HepG2 (cell line): Measurements from ENCODE around the gene PC. TPM values are rescaled to one million over a fixed set of nuclear protein-coding genes. Genes with fewer than 3 reads are reported as not detected.
A peak's percentile ranks its signal among the peaks of the same experiment; 100 is the strongest.

Experiments used
- AKAP8 ChIP-seq: sonication (generic); formaldehyde crosslinking; IDR thresholded peaks from 2 replicates; pipeline ENCODE4 v1.5.1; 2020; ENCODE audit warnings: mild to moderate bottlenecking, missing genetic modification reagents
- FOXA1 ChIP-seq, 2 experiments: fragments of 450-650 bp in 1 of 2; sonication (generic) in 1 of 2; formaldehyde crosslinking in 1 of 2; IDR thresholded peaks; 2 replicates each; pipeline versions ENCODE4 v1.4.0 to v1.6.1; 2016 to 2020; ENCODE audit warnings: missing genetic modification reagents in 1 of 2
- HCFC1 ChIP-seq: fragments of 150-350 bp; IDR thresholded peaks from 2 replicates; pipeline ENCODE4 v1.6.1; 2014; ENCODE audit warnings: low read depth, low read length
- HOXD1 ChIP-seq: sonication (generic); formaldehyde crosslinking; IDR thresholded peaks from 2 replicates; pipeline ENCODE4 v1.5.0; 2020; ENCODE audit warnings: missing genetic modification reagents
- MATR3 ChIP-seq: sonication (generic); formaldehyde crosslinking; IDR thresholded peaks from 2 replicates; pipeline ENCODE4 v1.4.0; 2020; ENCODE audit warnings: missing genetic modification reagents
- MYC ChIP-seq: sonication (generic); formaldehyde crosslinking; IDR thresholded peaks from 2 replicates; pipeline ENCODE4 v1.9.0; 2021; ENCODE audit warnings: missing genetic modification reagents, borderline replicate concordance
- NFATC3 ChIP-seq: sonication (generic); formaldehyde crosslinking; IDR thresholded peaks from 2 replicates; pipeline ENCODE4 v1.5.1; 2020; ENCODE audit warnings: mild to moderate bottlenecking, missing genetic modification reagents
- NFYC ChIP-seq: IDR thresholded peaks from 2 replicates; pipeline ENCODE4 v1.6.1; 2016; ENCODE audit warnings: missing genetic modification reagents, missing compliant biosample characterization
- TCF12 ChIP-seq, 2 experiments: fragments of 450-650 bp in 1 of 2; sonication (generic) in 1 of 2; formaldehyde crosslinking in 1 of 2; IDR thresholded peaks; 2 replicates each; pipeline versions ENCODE4 v1.6.1 to v1.8.0; 2017 to 2022; ENCODE audit warnings: antibody characterized with exemption in 1 of 2, mild to moderate bottlenecking in 1 of 2, missing genetic modification reagents in 1 of 2, moderate library complexity in 1 of 2
- TSC22D2 ChIP-seq: sonication (generic); formaldehyde crosslinking; IDR thresholded peaks from 2 replicates; pipeline ENCODE4 v1.5.1; 2020; ENCODE audit warnings: missing genetic modification reagents, mild to moderate bottlenecking, borderline replicate concordance
- ZNF484 ChIP-seq: sonication (generic); formaldehyde crosslinking; IDR thresholded peaks from 2 replicates; pipeline ENCODE4 v1.5.1; 2020; ENCODE audit warnings: mild to moderate bottlenecking, low read depth, missing genetic modification reagents, borderline replicate concordance
- ZNF619 ChIP-seq: sonication (generic); formaldehyde crosslinking; IDR thresholded peaks from 2 replicates; pipeline ENCODE4 v1.4.0; 2020; ENCODE audit warnings: mild to moderate bottlenecking, missing genetic modification reagents
- ZNF75D ChIP-seq: sonication (generic); formaldehyde crosslinking; IDR thresholded peaks from 2 replicates; pipeline ENCODE4 v1.8.1; 2023; ENCODE audit warnings: missing genetic modification reagents, mild to moderate bottlenecking, borderline replicate concordance
- ZNF878 ChIP-seq: sonication (generic); formaldehyde crosslinking; IDR thresholded peaks from 2 replicates; pipeline ENCODE4 v1.8.1; 2023; ENCODE audit warnings: mild to moderate bottlenecking, missing genetic modification reagents, moderate library complexity
- ZNF891 ChIP-seq: sonication (generic); formaldehyde crosslinking; IDR thresholded peaks from 2 replicates; pipeline ENCODE4 v1.5.0; 2020; ENCODE audit warnings: mild to moderate bottlenecking, missing genetic modification reagents
- polyA plus RNA-seq, 8 experiments: library from polyadenylated mRNA; depleted of rRNA in 3 of 8; stranded (reverse) in 7 of 8; unstranded in 1 of 8; fragments of >200 nt; fragmentation: Illumina TruSeq in 4 of 8; extraction: Trizol in 4 of 8; gene quantifications; 2 replicates each; pipeline versions ENCODE4 v1.2.1 to v1.2.3, GENCODE V29; 2011 to 2016; ENCODE audit warnings: low read depth in 4 of 8, missing spikeins in 1 of 8, mixed read lengths in 1 of 8; ENCODE audit not compliant: insufficient read depth in 1 of 8
- total RNA-seq, 5 experiments: library from RNA; depleted of rRNA; stranded (reverse); fragments of >200 nt; fragmentation: Illumina TruSeq; extraction: Trizol; gene quantifications; 2 replicates each; pipeline ENCODE4 v1.2.3, GENCODE V29; 2016; ENCODE audit warnings: low read depth in 1 of 5
- TF ChIP-seq, protein P1 (sequence below): sonication (generic); formaldehyde crosslinking; IDR thresholded peaks from 2 replicates; pipeline ENCODE4 v1.8.1; 2023; ENCODE audit warnings: mild to moderate bottlenecking, inconsistent platforms, moderate library complexity, missing genetic modification reagents, borderline replicate concordance
- TF ChIP-seq, protein P2 (sequence below): sonication (generic); formaldehyde crosslinking; IDR thresholded peaks from 2 replicates; pipeline ENCODE4 v1.4.0; 2020; ENCODE audit warnings: missing genetic modification reagents, mild to moderate bottlenecking, borderline replicate concordance
- TF ChIP-seq, protein P3 (sequence below): sonication (generic); formaldehyde crosslinking; conservative IDR thresholded peaks from 2 replicates; pipeline ENCODE4 v1.8.1; 2023; ENCODE audit warnings: missing genetic modification reagents
- TF ChIP-seq, protein P4 (sequence below): sonication (generic); formaldehyde crosslinking; conservative IDR thresholded peaks from 2 replicates; pipeline ENCODE4 v1.4.0; 2020; ENCODE audit warnings: mild to moderate bottlenecking, missing genetic modification reagents, moderate library complexity

Gene PC
- total and polyA plus RNA-seq, 2 of the 13 experiments (the other 11 are each of a cell fraction or from before 2014, with no cell fraction given), result 29.0 to 39.0 TPM

DNA sequence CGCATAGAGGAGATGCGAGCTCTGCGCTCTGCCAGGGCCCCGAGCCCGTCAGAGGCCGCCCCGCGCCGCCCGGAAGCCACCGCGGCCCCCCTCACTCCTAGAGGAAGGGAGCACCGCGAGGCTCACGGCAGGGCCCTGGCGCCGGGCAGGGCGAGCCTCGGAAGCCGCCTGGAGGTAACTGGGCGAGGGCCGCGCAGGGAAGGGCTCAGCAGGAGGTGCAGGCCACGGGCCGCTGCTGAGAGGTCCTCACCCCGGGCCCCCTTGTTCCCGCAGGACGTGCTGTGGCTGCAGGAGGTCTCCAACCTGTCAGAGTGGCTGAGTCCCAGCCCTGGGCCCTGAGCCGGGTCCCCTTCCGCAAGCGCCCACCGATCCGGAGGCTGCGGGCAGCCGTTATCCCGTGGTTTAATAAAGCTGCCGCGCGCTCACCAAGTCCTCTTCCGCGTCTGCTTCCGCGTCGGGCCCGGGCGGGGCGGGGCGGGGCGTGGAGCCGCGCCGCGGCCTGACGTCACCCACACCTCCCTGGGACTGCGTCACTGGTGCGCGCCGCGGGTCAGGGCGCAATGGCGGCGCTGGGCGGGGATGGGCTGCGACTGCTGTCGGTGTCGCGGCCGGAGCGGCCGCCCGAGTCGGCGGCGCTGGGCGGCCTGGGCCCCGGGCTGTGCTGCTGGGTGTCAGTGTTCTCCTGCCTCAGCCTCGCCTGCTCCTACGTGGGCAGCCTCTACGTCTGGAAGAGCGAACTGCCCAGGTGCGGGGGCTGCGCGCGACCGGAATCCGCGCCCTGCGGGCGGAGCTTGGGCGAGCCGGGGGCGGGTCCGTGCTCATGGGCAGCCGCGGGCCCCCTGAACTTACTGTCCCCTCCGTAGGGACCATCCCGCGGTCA, 115.0 kb downstream of the PC start, which contains the start of gene RCE1 (continued):
- TF ChIP-seq ZNF75D (CRISPR knock-in tag), result no peak
- no peak for TF ChIP-seq NFYC
- TF ChIP-seq, protein P1, sequence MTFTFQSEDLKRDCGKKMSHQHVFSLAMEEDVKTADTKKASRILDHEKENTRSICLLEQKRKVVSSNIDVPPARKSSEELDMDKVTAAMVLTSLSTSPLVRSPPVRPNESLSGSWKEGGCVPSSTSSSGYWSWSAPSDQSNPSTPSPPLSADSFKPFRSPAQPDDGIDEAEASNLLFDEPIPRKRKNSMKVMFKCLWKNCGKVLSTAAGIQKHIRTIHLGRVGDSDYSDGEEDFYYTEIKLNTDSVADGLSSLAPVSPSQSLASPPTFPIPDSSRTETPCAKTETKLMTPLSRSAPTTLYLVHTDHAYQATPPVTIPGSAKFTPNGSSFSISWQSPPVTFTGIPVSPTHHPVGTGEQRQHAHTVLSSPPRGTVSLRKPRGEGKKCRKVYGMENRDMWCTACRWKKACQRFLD, result no peak
- no peak for TF ChIP-seq TCF12 (IDR thresholded peaks at IDR 0.05)
- TF ChIP-seq TCF12 (CRISPR knock-in tag; IDR thresholded peaks at IDR 0.05), result no peak; the same call in 1 of the 2 replicates
- TF ChIP-seq, protein P2, sequence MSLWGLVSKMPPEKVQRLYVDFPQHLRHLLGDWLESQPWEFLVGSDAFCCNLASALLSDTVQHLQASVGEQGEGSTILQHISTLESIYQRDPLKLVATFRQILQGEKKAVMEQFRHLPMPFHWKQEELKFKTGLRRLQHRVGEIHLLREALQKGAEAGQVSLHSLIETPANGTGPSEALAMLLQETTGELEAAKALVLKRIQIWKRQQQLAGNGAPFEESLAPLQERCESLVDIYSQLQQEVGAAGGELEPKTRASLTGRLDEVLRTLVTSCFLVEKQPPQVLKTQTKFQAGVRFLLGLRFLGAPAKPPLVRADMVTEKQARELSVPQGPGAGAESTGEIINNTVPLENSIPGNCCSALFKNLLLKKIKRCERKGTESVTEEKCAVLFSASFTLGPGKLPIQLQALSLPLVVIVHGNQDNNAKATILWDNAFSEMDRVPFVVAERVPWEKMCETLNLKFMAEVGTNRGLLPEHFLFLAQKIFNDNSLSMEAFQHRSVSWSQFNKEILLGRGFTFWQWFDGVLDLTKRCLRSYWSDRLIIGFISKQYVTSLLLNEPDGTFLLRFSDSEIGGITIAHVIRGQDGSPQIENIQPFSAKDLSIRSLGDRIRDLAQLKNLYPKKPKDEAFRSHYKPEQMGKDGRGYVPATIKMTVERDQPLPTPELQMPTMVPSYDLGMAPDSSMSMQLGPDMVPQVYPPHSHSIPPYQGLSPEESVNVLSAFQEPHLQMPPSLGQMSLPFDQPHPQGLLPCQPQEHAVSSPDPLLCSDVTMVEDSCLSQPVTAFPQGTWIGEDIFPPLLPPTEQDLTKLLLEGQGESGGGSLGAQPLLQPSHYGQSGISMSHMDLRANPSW (CRISPR knock-in tag), result no peak
- no peak; the same call in 1 of the 2 replicates for TF ChIP-seq HOXD1 (CRISPR knock-in tag)
- no peak for TF ChIP-seq ZNF484
- peak; percentile 74 for TF ChIP-seq HCFC1
- TF ChIP-seq MYC (CRISPR knock-in tag), result peak; percentile 36; the same call in 1 of the 2 replicates
- peak; percentile 74; the same call in 1 of the 2 replicates for TF ChIP-seq AKAP8 (CRISPR knock-in tag)
- TF ChIP-seq, protein P3, sequence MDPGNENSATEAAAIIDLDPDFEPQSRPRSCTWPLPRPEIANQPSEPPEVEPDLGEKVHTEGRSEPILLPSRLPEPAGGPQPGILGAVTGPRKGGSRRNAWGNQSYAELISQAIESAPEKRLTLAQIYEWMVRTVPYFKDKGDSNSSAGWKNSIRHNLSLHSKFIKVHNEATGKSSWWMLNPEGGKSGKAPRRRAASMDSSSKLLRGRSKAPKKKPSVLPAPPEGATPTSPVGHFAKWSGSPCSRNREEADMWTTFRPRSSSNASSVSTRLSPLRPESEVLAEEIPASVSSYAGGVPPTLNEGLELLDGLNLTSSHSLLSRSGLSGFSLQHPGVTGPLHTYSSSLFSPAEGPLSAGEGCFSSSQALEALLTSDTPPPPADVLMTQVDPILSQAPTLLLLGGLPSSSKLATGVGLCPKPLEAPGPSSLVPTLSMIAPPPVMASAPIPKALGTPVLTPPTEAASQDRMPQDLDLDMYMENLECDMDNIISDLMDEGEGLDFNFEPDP (CRISPR knock-in tag), result peak; percentile 74; the same call in 1 of the 2 replicates
- no peak for TF ChIP-seq FOXA1 (IDR thresholded peaks at IDR 0.05)
- no peak for TF ChIP-seq FOXA1 (CRISPR knock-in tag; IDR thresholded peaks at IDR 0.05)
- peak; percentile 55; the same call in 1 of the 2 replicates for TF ChIP-seq ZNF619 (CRISPR knock-in tag)
- TF ChIP-seq TSC22D2 (CRISPR knock-in tag), result no peak
- TF ChIP-seq ZNF891 (CRISPR knock-in tag), result peak; percentile 79
- TF ChIP-seq MATR3, result no peak
- TF ChIP-seq ZNF878 (CRISPR knock-in tag), result no peak
- no peak for TF ChIP-seq NFATC3 (CRISPR knock-in tag)
- TF ChIP-seq, protein P4, sequence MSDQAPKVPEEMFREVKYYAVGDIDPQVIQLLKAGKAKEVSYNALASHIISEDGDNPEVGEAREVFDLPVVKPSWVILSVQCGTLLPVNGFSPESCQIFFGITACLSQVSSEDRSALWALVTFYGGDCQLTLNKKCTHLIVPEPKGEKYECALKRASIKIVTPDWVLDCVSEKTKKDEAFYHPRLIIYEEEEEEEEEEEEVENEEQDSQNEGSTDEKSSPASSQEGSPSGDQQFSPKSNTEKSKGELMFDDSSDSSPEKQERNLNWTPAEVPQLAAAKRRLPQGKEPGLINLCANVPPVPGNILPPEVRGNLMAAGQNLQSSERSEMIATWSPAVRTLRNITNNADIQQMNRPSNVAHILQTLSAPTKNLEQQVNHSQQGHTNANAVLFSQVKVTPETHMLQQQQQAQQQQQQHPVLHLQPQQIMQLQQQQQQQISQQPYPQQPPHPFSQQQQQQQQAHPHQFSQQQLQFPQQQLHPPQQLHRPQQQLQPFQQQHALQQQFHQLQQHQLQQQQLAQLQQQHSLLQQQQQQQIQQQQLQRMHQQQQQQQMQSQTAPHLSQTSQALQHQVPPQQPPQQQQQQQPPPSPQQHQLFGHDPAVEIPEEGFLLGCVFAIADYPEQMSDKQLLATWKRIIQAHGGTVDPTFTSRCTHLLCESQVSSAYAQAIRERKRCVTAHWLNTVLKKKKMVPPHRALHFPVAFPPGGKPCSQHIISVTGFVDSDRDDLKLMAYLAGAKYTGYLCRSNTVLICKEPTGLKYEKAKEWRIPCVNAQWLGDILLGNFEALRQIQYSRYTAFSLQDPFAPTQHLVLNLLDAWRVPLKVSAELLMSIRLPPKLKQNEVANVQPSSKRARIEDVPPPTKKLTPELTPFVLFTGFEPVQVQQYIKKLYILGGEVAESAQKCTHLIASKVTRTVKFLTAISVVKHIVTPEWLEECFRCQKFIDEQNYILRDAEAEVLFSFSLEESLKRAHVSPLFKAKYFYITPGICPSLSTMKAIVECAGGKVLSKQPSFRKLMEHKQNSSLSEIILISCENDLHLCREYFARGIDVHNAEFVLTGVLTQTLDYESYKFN (CRISPR knock-in tag), result no peak
